Esophagus squamous epithelium (tissue), 4 donors: Measurements from ENCODE around the gene SPNS3.

Experiments used
- CTCF ChIP-seq, 6 experiments: fragments of 450-650 bp in 4 of 6; fragments of 200-600 bp in 2 of 6; sonication (generic) in 2 of 6; IDR thresholded peaks; one replicate each; pipeline ENCODE4 v1.5.1; 2016 to 2019; ENCODE audit warnings: antibody characterized with exemption in 6 of 6, mild to moderate bottlenecking in 4 of 6, moderate library complexity in 4 of 6
- POLR2A ChIP-seq, 4 donors: fragments of 450-650 bp; IDR thresholded peaks; one replicate each; pipeline ENCODE4 v1.6.1; 2017; ENCODE audit warnings: antibody characterized with exemption in 4 of 4, mild to moderate bottlenecking in 4 of 4, moderate library complexity in 3 of 4

DNA sequence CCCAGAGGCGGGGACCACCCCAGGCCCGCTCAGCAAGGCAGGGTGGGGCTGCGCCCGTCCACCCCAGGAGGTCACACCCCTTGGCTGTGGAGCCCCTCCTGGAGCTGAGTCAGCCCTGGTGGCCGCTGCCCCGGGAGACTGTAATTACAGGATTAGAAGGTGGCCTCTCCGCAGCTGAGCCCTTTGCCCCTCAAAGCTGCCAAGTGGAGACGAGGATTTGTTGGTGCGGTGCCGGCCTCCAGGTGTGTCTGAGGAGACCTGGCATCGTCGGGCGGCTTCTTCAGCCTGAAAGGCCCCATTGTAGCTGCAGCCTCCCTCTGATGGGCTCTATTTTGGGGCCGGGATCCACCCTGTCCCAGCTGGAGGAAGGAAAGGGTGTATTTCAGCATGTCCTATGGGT lies 42.3 kb downstream of the SPNS3 start:
- TF ChIP-seq POLR2A (IDR thresholded peaks at IDR 0.05) (no peak), CTCF (IDR thresholded peaks at IDR 0.05) (no peak)
